HepG2 (cell line): ENCODE data around the gene KHNYN. TPM values are rescaled to one million over a fixed set of nuclear protein-coding genes. Genes with fewer than 3 reads are reported as not detected.
A peak's percentile ranks its signal among the peaks of the same experiment; 100 is the strongest.

ENCODE experiments used
- HNF4A ChIP-seq: sonication (generic); formaldehyde crosslinking; IDR thresholded peaks from 2 replicates; pipeline ENCODE4 v1.4.0; 2020; ENCODE audit warnings: missing genetic modification reagents
- LCORL ChIP-seq, 2 experiments: fragments of 450-650 bp in 1 of 2; sonication (generic) in 1 of 2; formaldehyde crosslinking in 1 of 2; IDR thresholded peaks; 2 replicates each; pipeline versions ENCODE4 v1.5.0 to v1.6.1; 2017 to 2020; ENCODE audit warnings: antibody characterized with exemption in 1 of 2, missing genetic modification reagents in 1 of 2
- MED13 ChIP-seq: sonication (generic); formaldehyde crosslinking; IDR thresholded peaks from 2 replicates; pipeline ENCODE4 v1.5.0; 2020; ENCODE audit warnings: missing genetic modification reagents
- NFE2L1 ChIP-seq: sonication (generic); formaldehyde crosslinking; IDR thresholded peaks from 2 replicates; pipeline ENCODE4 v1.4.0; 2020; ENCODE audit warnings: missing genetic modification reagents, mild to moderate bottlenecking, borderline replicate concordance
- SSRP1 ChIP-seq: IDR thresholded peaks from 2 replicates; pipeline ENCODE4 v1.6.1; 2016; ENCODE audit warnings: control low read depth
- ZNF605 ChIP-seq: sonication (generic); formaldehyde crosslinking; IDR thresholded peaks from 2 replicates; pipeline ENCODE4 v1.8.0; 2022; ENCODE audit warnings: mild to moderate bottlenecking, missing genetic modification reagents
- polyA plus RNA-seq, 8 experiments: library from polyadenylated mRNA; depleted of rRNA in 3 of 8; stranded (reverse) in 7 of 8; unstranded in 1 of 8; fragments of >200 nt; fragmentation: Illumina TruSeq in 4 of 8; extraction: Trizol in 4 of 8; gene quantifications; 2 replicates each; pipeline versions ENCODE4 v1.2.1 to v1.2.3, GENCODE V29; 2011 to 2016; ENCODE audit warnings: low read depth in 4 of 8, missing spikeins in 1 of 8, mixed read lengths in 1 of 8; ENCODE audit not compliant: insufficient read depth in 1 of 8
- total RNA-seq, 5 experiments: library from RNA; depleted of rRNA; stranded (reverse); fragments of >200 nt; fragmentation: Illumina TruSeq; extraction: Trizol; gene quantifications; 2 replicates each; pipeline ENCODE4 v1.2.3, GENCODE V29; 2016; ENCODE audit warnings: low read depth in 1 of 5
- TF ChIP-seq, protein P1 (sequence below): sonication (generic); formaldehyde crosslinking; IDR thresholded peaks from 2 replicates; pipeline ENCODE4 v1.5.0; 2020; ENCODE audit warnings: missing genetic modification reagents, mild to moderate bottlenecking, borderline replicate concordance
- TF ChIP-seq, protein P2 (sequence below): IDR thresholded peaks from 2 replicates; pipeline ENCODE4 v1.4.0; 2020; ENCODE audit warnings: mild to moderate bottlenecking, missing genetic modification reagents

KHNYN gene
- total and polyA plus RNA-seq, 2 of the 13 experiments (the other 11 are each of a cell fraction or from before 2014, with no cell fraction given), result 52.8 to 75.7 TPM

DNA sequence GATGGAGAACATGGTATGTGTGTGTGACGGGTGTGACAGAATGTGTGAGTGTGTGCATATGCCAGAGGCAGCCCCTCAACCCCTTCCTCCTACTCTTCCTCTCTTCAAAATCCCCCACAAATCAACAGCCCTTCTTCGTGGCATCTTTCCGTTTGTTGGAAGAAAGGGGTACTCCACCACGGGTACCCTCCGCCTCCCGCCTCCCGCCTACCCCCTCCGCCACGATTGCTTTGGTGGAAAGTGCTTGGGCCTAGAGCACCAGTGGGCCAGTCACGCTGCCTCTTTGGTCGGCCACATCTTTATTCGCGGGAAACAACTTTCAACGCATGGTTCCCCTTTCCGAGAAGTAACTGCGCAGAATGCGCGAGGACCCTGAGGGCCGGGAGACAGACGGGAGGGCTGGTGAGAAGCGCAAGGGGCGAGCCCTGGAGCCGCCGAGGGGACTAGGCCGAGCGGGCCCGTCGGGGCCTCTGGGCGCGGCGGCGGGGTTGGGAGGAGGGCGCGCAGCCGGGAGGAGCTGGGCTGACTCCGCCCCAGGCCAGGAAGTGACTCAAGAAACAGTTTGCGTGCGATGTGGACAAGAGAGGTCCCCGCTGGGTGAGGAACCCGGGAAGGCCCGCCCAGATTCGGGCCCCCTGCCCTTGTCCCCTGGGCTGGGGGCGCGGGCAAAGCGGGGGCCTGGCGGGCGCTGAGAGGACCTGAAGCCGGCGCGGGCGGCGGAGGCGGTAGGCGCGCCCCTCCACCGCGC is at the start of gene KHNYN, which contains the start of gene CBLN3 (continued):
- TF ChIP-seq, protein P1, sequence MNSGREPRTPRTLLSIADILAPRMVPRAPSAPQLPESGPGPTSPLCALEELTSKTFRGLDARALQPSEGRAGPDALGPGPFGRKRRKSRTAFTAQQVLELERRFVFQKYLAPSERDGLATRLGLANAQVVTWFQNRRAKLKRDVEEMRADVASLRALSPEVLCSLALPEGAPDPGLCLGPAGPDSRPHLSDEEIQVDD (CRISPR knock-in tag), result peak; percentile 67; the same call in 1 of the 2 replicates
- TF ChIP-seq SSRP1 (CRISPR knock-in tag) (no peak; the same call in 1 of the 2 replicates), HNF4A (CRISPR knock-in tag) (no peak), LCORL (IDR thresholded peaks at IDR 0.05) (no peak), LCORL (CRISPR knock-in tag; IDR thresholded peaks at IDR 0.05) (peak; percentile 72), NFE2L1 (peak; percentile 56; the same call in 1 of the 2 replicates), ZNF605 (CRISPR knock-in tag) (peak; percentile 86), MED13 (no peak)
- TF ChIP-seq, protein P2, sequence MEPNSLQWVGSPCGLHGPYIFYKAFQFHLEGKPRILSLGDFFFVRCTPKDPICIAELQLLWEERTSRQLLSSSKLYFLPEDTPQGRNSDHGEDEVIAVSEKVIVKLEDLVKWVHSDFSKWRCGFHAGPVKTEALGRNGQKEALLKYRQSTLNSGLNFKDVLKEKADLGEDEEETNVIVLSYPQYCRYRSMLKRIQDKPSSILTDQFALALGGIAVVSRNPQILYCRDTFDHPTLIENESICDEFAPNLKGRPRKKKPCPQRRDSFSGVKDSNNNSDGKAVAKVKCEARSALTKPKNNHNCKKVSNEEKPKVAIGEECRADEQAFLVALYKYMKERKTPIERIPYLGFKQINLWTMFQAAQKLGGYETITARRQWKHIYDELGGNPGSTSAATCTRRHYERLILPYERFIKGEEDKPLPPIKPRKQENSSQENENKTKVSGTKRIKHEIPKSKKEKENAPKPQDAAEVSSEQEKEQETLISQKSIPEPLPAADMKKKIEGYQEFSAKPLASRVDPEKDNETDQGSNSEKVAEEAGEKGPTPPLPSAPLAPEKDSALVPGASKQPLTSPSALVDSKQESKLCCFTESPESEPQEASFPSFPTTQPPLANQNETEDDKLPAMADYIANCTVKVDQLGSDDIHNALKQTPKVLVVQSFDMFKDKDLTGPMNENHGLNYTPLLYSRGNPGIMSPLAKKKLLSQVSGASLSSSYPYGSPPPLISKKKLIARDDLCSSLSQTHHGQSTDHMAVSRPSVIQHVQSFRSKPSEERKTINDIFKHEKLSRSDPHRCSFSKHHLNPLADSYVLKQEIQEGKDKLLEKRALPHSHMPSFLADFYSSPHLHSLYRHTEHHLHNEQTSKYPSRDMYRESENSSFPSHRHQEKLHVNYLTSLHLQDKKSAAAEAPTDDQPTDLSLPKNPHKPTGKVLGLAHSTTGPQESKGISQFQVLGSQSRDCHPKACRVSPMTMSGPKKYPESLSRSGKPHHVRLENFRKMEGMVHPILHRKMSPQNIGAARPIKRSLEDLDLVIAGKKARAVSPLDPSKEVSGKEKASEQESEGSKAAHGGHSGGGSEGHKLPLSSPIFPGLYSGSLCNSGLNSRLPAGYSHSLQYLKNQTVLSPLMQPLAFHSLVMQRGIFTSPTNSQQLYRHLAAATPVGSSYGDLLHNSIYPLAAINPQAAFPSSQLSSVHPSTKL, result peak; percentile 72
- TF ChIP-seq, all 625 proteins: peak for 319
